Activated T-cell treated with anti-CD3 and anti-CD28 coated beads, Interleukin-2, amount 50 U/mL, for 72 hours (primary cell): ENCODE results near the gene TEX10. TPM values are rescaled to one million over a fixed set of nuclear protein-coding genes. Genes with fewer than 3 reads are reported as not detected.

ENCODE experiments used
- ATAC-seq, 2 donors: fragments of 150-1000 bp; cut with Tn5 transposase; replicated peaks in 1 of 2; 2 replicates each; pipeline ENCODE4 v1.10.0; 2021; ENCODE audit warnings: moderate library complexity in 2 of 2, mild to moderate bottlenecking in 1 of 2
- DNase-seq, 2 donors: peaks; one replicate each; pipeline ENCODE4 v3.0.0; 2021 to 2022; ENCODE audit warnings: mixed read lengths in 1 of 2
- H3K27ac Mint-ChIP-seq: one replicate; pipeline ENCODE4 v1.8.0; 2022; ENCODE audit warnings: mild to moderate bottlenecking, moderate library complexity, mixed read lengths
- H3K27me3 Mint-ChIP-seq: one replicate; pipeline ENCODE4 v1.8.0; 2022; ENCODE audit warnings: low read depth, mixed read lengths
- H3K36me3 Mint-ChIP-seq, 2 donors: one replicate each; pipeline ENCODE4 v1.8.0; 2022; ENCODE audit warnings: mixed read lengths in 2 of 2, mild to moderate bottlenecking in 1 of 2; ENCODE audit not compliant: insufficient read depth in 2 of 2
- H3K4me1 Mint-ChIP-seq: one replicate; pipeline ENCODE4 v1.8.0; 2022; ENCODE audit warnings: low read depth, mixed read lengths
- H3K4me3 Mint-ChIP-seq, 2 donors: one replicate each; pipeline ENCODE4 v1.8.0; 2022; ENCODE audit warnings: mild to moderate bottlenecking in 2 of 2, mixed read lengths in 2 of 2, moderate library complexity in 2 of 2
- H3K9me3 Mint-ChIP-seq, 2 donors: one replicate each; pipeline ENCODE4 v1.8.0; 2022; ENCODE audit warnings: mixed read lengths in 2 of 2
- total RNA-seq, 2 donors: library from RNA; stranded (reverse); gene quantifications; one replicate each; pipeline ENCODE4 v1.2.3, GENCODE V29; 2022

The TEX10 gene
- total RNA-seq, 2 donors from 2014 or later: 17.9 to 20.4 TPM

GRCh38 chr9:100324594-100325200 is 28.0 kb downstream of the TEX10 start:
- H3K27ac Mint-ChIP-seq: no peak overlapping the region
- H3K9me3 Mint-ChIP-seq: no peaks in the 10 kb centered on the region
- no peak for ATAC-seq
- H3K36me3 Mint-ChIP-seq: peaks cover 8 to 13% of the 10 kb centered on the region in 2 donors
- H3K4me1 Mint-ChIP-seq: peaks cover 9% of the 10 kb centered on the region
- no peak overlapping the region for H3K4me3 Mint-ChIP-seq
- no peaks in the 10 kb centered on the region for H3K27me3 Mint-ChIP-seq
- DNase-seq: no peak

GRCh38 chr9:100322954-100323536 is 29.7 kb downstream of the TEX10 start:
- DNase-seq (peak; percentile 10 to 23), ATAC-seq (no peak)
- Mint-ChIP-seq H3K4me1 (peaks cover 10% of the 10 kb centered on the region), H3K27me3 (no peaks in the 10 kb centered on the region), H3K27ac (peak overlapping the region; percentile 63), H3K36me3 (peaks cover 8 to 13% of the 10 kb centered on the region in 2 donors), H3K9me3 (no peaks in the 10 kb centered on the region), H3K4me3 (no peak overlapping the region)

GRCh38 chr9:100317706-100318105 is 35.0 kb downstream of the TEX10 start:
- ATAC-seq (no peak), DNase-seq (no peak)
- peaks cover 34% of the 10 kb centered on the region for H3K4me1 Mint-ChIP-seq
- no peak overlapping the region for H3K27ac Mint-ChIP-seq
- H3K4me3 Mint-ChIP-seq: no peak overlapping the region
- H3K36me3 Mint-ChIP-seq: peaks cover 13 to 35% of the 10 kb centered on the region in 2 donors
- no peaks in the 10 kb centered on the region for H3K9me3 Mint-ChIP-seq
- H3K27me3 Mint-ChIP-seq: no peaks in the 10 kb centered on the region

DNA sequence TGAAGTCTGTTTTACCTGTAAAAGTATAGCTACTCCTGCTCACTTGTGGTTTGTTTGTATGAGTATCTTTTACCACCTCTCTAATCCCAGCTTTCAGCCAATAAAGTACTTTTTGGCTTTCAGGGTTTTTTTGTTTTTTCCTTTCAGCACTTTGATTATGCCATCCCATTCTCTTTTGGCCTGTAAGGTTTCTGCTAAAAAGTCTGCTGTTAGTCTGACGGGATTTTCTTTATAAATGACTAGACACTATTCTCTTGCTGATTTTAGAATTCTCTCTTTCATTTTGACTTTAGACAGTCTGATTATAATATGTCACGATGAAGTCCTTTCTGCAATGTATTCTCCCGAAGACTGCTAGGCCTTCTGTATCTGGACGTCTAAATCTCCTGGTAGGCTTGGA is 37.2 kb downstream of the TEX10 start:
- ATAC-seq (no peak), DNase-seq (no peak)
- Mint-ChIP-seq H3K36me3 (peaks cover 13 to 42% of the 10 kb centered on the region in 2 donors), H3K9me3 (no peaks in the 10 kb centered on the region), H3K27me3 (no peaks in the 10 kb centered on the region), H3K4me3 (no peak overlapping the region), H3K4me1 (peaks cover 45% of the 10 kb centered on the region), H3K27ac (peak overlapping the region; percentile 82)

DNA sequence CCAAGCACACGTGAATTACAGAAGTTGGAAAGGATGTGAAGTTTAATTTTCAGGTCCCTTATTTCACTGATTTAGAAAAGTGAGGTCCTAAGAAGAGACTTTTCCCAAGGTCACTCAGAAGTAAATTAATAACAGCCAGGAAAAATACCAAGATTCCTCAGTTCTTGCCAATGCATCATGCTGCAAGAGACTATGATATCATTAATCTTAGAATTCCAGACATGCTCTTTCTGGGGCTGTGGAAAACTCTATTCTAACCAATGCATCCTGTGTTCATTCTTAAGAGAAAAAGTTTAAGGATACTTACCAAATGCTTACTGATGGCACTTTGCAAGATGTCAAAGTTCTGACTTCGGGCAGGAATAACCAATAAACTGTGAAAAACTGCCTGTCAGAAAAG is 42.8 kb downstream of the TEX10 start:
- Mint-ChIP-seq H3K36me3 (peaks cover 2 to 37% of the 10 kb centered on the region in 2 donors), H3K27me3 (no peaks in the 10 kb centered on the region), H3K27ac (no peak overlapping the region), H3K4me3 (no peak overlapping the region), H3K4me1 (peaks cover 19% of the 10 kb centered on the region), H3K9me3 (no peaks in the 10 kb centered on the region)
- no peak for DNase-seq
- ATAC-seq: no peak

- Mint-ChIP-seq H3K9me3 (no peaks in the 10 kb centered on the region), H3K27me3 (no peaks in the 10 kb centered on the region), H3K4me1 (peaks cover 19% of the 10 kb centered on the region), H3K27ac (peak overlapping the region; percentile 44), H3K36me3 (peaks cover 2 to 33% of the 10 kb centered on the region in 2 donors), H3K4me3 (no peak overlapping the region)
- ATAC-seq (peak in 1 of 2 donors; percentile 61), DNase-seq (no peak)
Measured at GRCh38 chr9:100308965-100309564, 43.7 kb downstream of the TEX10 start.

DNA sequence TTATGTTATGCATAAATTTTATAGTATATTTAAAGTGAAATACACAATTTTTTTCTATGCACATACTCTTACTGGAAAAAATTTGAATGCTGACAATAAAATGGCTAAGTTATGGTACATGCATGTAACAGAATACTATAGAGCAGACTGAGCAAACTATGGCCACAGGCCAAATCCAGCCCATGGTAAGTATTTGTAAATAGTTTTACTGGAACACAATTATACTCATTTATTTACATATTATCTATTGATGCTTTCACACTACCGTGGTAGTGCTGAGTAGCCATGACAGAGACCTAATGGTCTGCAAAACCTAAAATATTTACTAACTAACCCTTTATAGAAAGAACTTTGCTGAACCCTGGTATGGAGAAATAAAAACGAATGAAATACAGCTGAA is 45.7 kb downstream of the TEX10 start:
- Mint-ChIP-seq H3K36me3 (peaks cover 8 to 42% of the 10 kb centered on the region in 2 donors), H3K4me1 (peaks cover 14% of the 10 kb centered on the region), H3K9me3 (no peaks in the 10 kb centered on the region), H3K27ac (peak overlapping the region; percentile 4), H3K4me3 (no peak overlapping the region), H3K27me3 (no peaks in the 10 kb centered on the region)
- no peak for ATAC-seq
- DNase-seq: no peak

DNA sequence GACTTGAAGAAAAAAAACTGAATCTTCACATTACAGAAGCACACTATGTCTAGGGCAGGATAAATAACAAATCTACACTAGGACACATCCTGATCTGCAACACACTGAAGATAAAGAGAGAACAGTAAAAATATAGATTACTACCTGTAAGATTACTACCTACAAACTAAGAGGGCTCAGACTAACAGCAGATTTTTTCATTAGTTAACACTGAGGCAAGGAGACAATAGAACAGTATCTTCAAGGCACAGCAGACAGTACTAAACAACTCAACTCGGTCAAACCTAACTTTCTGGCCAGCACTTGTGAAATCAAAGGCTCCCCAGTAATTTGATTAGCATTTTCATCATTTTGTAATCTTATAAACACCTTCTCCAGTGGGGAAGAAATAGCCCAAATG is 46.5 kb downstream of the TEX10 start:
- ATAC-seq (no peak), DNase-seq (no peak)
- no peaks in the 10 kb centered on the region for H3K27me3 Mint-ChIP-seq
- H3K4me1 Mint-ChIP-seq: peaks cover 6% of the 10 kb centered on the region
- no peaks in the 10 kb centered on the region for H3K9me3 Mint-ChIP-seq
- peaks cover 8 to 41% of the 10 kb centered on the region in 2 donors for H3K36me3 Mint-ChIP-seq
- H3K4me3 Mint-ChIP-seq: no peak overlapping the region
- H3K27ac Mint-ChIP-seq: peak overlapping the region; percentile 71

- H3K27me3 Mint-ChIP-seq: no peaks in the 10 kb centered on the region
- H3K9me3 Mint-ChIP-seq: no peaks in the 10 kb centered on the region
- no peak overlapping the region for H3K4me3 Mint-ChIP-seq
- no peaks in the 10 kb centered on the region for H3K4me1 Mint-ChIP-seq
- ATAC-seq (no peak), DNase-seq (no peak)
- no peak overlapping the region for H3K27ac Mint-ChIP-seq
- peaks cover 5 to 39% of the 10 kb centered on the region in 2 donors for H3K36me3 Mint-ChIP-seq
Measured at GRCh38 chr9:100303747-100304146, 49.0 kb downstream of the TEX10 start.

GRCh38 chr9:100298378-100298777 is 54.4 kb downstream of the TEX10 start:
- no peak overlapping the region for H3K27ac Mint-ChIP-seq
- DNase-seq (no peak), ATAC-seq (no peak)
- peaks cover 3 to 21% of the 10 kb centered on the region in 2 donors for H3K36me3 Mint-ChIP-seq
- no peaks in the 10 kb centered on the region for H3K9me3 Mint-ChIP-seq
- no peaks in the 10 kb centered on the region for H3K4me1 Mint-ChIP-seq
- no peaks in the 10 kb centered on the region for H3K27me3 Mint-ChIP-seq
- no peak overlapping the region for H3K4me3 Mint-ChIP-seq

- Mint-ChIP-seq H3K27me3 (no peaks in the 10 kb centered on the region), H3K27ac (no peak overlapping the region), H3K4me3 (no peak overlapping the region), H3K36me3 (peaks cover 0 to 16% of the 10 kb centered on the region in 2 donors), H3K4me1 (no peaks in the 10 kb centered on the region), H3K9me3 (no peaks in the 10 kb centered on the region)
- ATAC-seq (no peak), DNase-seq (no peak)
Measured at GRCh38 chr9:100296407-100296806, 56.3 kb downstream of the TEX10 start.

DNA sequence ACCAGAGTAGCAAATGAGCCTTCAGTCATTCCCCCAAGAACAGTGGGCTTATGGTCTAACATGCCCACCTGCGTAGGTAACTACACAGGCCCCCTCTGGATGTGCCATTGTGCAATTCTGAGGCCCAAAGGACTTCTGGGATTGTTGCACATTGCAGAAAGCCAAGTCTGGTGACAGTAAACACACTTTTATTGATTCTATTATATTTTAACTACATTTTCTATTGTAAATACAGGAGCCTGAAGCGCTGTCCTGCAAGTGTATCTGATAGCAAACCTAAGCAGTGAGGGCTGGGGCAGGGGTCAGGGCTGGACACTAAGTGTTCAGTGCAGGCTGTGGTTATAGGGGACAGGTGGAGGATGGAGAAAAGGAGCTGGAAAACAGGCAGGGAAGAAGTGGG is 57.5 kb downstream of the TEX10 start:
- H3K4me1 Mint-ChIP-seq: no peaks in the 10 kb centered on the region
- ATAC-seq (no peak), DNase-seq (no peak)
- H3K4me3 Mint-ChIP-seq: no peak overlapping the region
- H3K27ac Mint-ChIP-seq: no peak overlapping the region
- no peaks in the 10 kb centered on the region for H3K27me3 Mint-ChIP-seq
- H3K9me3 Mint-ChIP-seq: no peaks in the 10 kb centered on the region
- peaks cover 0 to 11% of the 10 kb centered on the region in 2 donors for H3K36me3 Mint-ChIP-seq

GRCh38 chr9:100294806-100295205 is 57.9 kb downstream of the TEX10 start:
- H3K27me3 Mint-ChIP-seq: no peaks in the 10 kb centered on the region
- H3K27ac Mint-ChIP-seq: no peak overlapping the region
- no peaks in the 10 kb centered on the region for H3K4me1 Mint-ChIP-seq
- H3K36me3 Mint-ChIP-seq: peaks cover 0 to 12% of the 10 kb centered on the region in 2 donors
- ATAC-seq (no peak), DNase-seq (no peak)
- H3K9me3 Mint-ChIP-seq: no peaks in the 10 kb centered on the region
- H3K4me3 Mint-ChIP-seq: no peak overlapping the region
